H1 (cell line): ENCODE data around the gene HNRNPH2. TPM values are rescaled to one million over a fixed set of nuclear protein-coding genes. Genes with fewer than 3 reads are reported as not detected.

Experiments used
- CHD2 ChIP-seq: IDR thresholded peaks from 2 replicates; pipeline ENCODE4 v1.6.1; 2012; ENCODE audit warnings: low read length, improper control_type of control experiment
- CREB1 ChIP-seq: IDR thresholded peaks from 2 replicates; pipeline ENCODE4 v1.6.1; 2012; ENCODE audit warnings: inconsistent platforms
- E2F6 ChIP-seq: IDR thresholded peaks from 2 replicates; pipeline ENCODE4 v1.6.1; 2012; ENCODE audit warnings: inconsistent platforms
- GABPA ChIP-seq: IDR thresholded peaks from 2 replicates; pipeline ENCODE4 v1.6.1; 2011; ENCODE audit warnings: mild to moderate bottlenecking, low read length, moderate library complexity, borderline replicate concordance; ENCODE audit not compliant: insufficient read depth
- GTF2F1 ChIP-seq: IDR thresholded peaks from 2 replicates; pipeline ENCODE4 v1.6.1; 2012; ENCODE audit warnings: low read depth, low read length, improper control_type of control experiment, borderline replicate concordance
- KDM4A ChIP-seq: IDR thresholded peaks from one replicate; pipeline ENCODE4 v1.7.1; 2012; ENCODE audit warnings: low read depth, mild to moderate bottlenecking, moderate library complexity, low read length, inconsistent platforms; ENCODE audit not compliant: severe bottlenecking
- NRF1 ChIP-seq: IDR thresholded peaks from 2 replicates; pipeline ENCODE4 v1.6.1; 2011; ENCODE audit warnings: mild to moderate bottlenecking, low read depth, low read length, improper control_type of control experiment
- RBBP5 ChIP-seq: IDR thresholded peaks from 2 replicates; pipeline ENCODE4 v1.7.1; 2012; ENCODE audit warnings: low read depth, mild to moderate bottlenecking, inconsistent platforms, low read length, moderate library complexity, borderline replicate concordance
- SIX5 ChIP-seq: IDR thresholded peaks from 2 replicates; pipeline ENCODE4 v1.6.1; 2011; ENCODE audit warnings: mild to moderate bottlenecking, low read depth, low read length
- polyA plus RNA-seq, 7 experiments: library from polyadenylated mRNA; depleted of rRNA in 3 of 7; stranded (reverse) in 5 of 7; unstranded in 2 of 7; fragments of >200 nt in 5 of 7; fragments of 200-250 nt in 2 of 7; gene quantifications; 1 replicate in 5 of 7; 2 replicates in 1 of 7; 4 replicates in 1 of 7; pipeline versions ENCODE4 v1.2.1 to v1.2.3, GENCODE V29; 2011 to 2013; ENCODE audit warnings: missing spikeins in 2 of 7, mixed read lengths in 2 of 7
- total RNA-seq: library from RNA; stranded (reverse); fragmentation: NEBNext Ultra II Directional; extraction: Animal tissue kit (Norgen Biotek cat#: 25700); gene quantifications from 2 replicates; pipeline ENCODE4 v1.2.1, GENCODE V29; 2021

Gene HNRNPH2
- total and polyA plus RNA-seq, 2 of the 8 experiments (the other 6 are each of a cell fraction or from before 2014, with no cell fraction given), result 27.7 to 66.7 TPM

GRCh38 chrX:101409043-101409442 lies 1.0 kb downstream of the HNRNPH2 start (continued):
- no peak for TF ChIP-seq GTF2F1
- no peak for TF ChIP-seq E2F6
- TF ChIP-seq GABPA, result no peak
- no peak for TF ChIP-seq NRF1
- no peak for TF ChIP-seq SIX5
- TF ChIP-seq CHD2, result no peak
- no peak for TF ChIP-seq KDM4A
- no peak for TF ChIP-seq CREB1
- TF ChIP-seq RBBP5, result no peak
